Progenitor cell of endocrine pancreas (in vitro differentiated cells): ENCODE data around the gene PSMB1. TPM values are rescaled to one million over a fixed set of nuclear protein-coding genes. Genes with fewer than 3 reads are reported as not detected.
A peak's percentile ranks its signal among the peaks of the same experiment; 100 is the strongest.

ENCODE experiments used
- DNase-seq: peaks from one replicate; pipeline ENCODE4 v3.0.0; 2021; ENCODE audit warnings: low spot score; ENCODE audit not compliant: unreplicated experiment
- H3K27ac Mint-ChIP-seq: 2 replicates; pipeline ENCODE4 v1.8.0; 2021; ENCODE audit warnings: mild to moderate bottlenecking, moderate library complexity, mixed read lengths
- H3K27me3 Mint-ChIP-seq: 2 replicates; pipeline ENCODE4 v1.8.0; 2021; ENCODE audit warnings: mixed read lengths
- H3K36me3 Mint-ChIP-seq: 2 replicates; pipeline ENCODE4 v1.8.0; 2022; ENCODE audit warnings: mixed read lengths; ENCODE audit not compliant: insufficient read depth
- H3K4me1 Mint-ChIP-seq: 2 replicates; pipeline ENCODE4 v1.8.0; 2021; ENCODE audit warnings: low read depth, mixed read lengths
- H3K4me3 Mint-ChIP-seq: 2 replicates; pipeline ENCODE4 v1.8.0; 2021; ENCODE audit warnings: low read depth, mild to moderate bottlenecking, moderate library complexity, mixed read lengths
- H3K9me3 Mint-ChIP-seq: 2 replicates; pipeline ENCODE4 v1.8.0; 2021; ENCODE audit warnings: low read depth, mixed read lengths
- total RNA-seq: library from RNA; stranded (reverse); gene quantifications from 2 replicates; pipeline ENCODE4 v1.2.1, GENCODE V29; 2021
- TF ChIP-seq, protein P1 (sequence below): fragments of 200-600 bp; sonication (generic); IDR thresholded peaks from one replicate; pipeline ENCODE4 v1.5.0; 2021; ENCODE audit warnings: antibody characterized with exemption, mild to moderate bottlenecking; ENCODE audit not compliant: unreplicated experiment

The PSMB1 gene
- total RNA-seq, 1 donor from 2014 or later: 154 TPM

DNA sequence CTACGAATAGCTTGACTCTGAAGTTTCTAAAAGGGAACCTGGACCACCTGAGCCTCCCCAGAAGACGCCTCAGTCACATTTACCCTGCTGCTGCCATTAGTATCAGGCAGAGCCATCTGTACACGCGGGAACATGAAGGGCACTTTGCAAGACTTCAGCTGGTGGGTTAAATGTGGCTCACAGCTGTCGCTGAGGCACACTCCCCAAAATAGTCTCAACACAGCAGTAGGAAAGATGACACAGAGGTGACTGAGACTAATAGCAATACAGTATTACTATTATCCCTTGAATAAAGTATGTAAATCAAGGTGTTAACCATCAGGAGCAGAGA is 29.0 kb downstream of the PSMB1 start:
- Mint-ChIP-seq H3K27me3 (no peaks in the 10 kb centered on the region), H3K27ac (no peak overlapping the region), H3K36me3 (peaks cover 5% of the 10 kb centered on the region), H3K4me3 (no peak overlapping the region), H3K9me3 (peaks cover 13% of the 10 kb centered on the region), H3K4me1 (peaks cover 11% of the 10 kb centered on the region)
- no peak for DNase-seq
- TF ChIP-seq, protein P1, sequence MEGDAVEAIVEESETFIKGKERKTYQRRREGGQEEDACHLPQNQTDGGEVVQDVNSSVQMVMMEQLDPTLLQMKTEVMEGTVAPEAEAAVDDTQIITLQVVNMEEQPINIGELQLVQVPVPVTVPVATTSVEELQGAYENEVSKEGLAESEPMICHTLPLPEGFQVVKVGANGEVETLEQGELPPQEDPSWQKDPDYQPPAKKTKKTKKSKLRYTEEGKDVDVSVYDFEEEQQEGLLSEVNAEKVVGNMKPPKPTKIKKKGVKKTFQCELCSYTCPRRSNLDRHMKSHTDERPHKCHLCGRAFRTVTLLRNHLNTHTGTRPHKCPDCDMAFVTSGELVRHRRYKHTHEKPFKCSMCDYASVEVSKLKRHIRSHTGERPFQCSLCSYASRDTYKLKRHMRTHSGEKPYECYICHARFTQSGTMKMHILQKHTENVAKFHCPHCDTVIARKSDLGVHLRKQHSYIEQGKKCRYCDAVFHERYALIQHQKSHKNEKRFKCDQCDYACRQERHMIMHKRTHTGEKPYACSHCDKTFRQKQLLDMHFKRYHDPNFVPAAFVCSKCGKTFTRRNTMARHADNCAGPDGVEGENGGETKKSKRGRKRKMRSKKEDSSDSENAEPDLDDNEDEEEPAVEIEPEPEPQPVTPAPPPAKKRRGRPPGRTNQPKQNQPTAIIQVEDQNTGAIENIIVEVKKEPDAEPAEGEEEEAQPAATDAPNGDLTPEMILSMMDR: no peak

DNA sequence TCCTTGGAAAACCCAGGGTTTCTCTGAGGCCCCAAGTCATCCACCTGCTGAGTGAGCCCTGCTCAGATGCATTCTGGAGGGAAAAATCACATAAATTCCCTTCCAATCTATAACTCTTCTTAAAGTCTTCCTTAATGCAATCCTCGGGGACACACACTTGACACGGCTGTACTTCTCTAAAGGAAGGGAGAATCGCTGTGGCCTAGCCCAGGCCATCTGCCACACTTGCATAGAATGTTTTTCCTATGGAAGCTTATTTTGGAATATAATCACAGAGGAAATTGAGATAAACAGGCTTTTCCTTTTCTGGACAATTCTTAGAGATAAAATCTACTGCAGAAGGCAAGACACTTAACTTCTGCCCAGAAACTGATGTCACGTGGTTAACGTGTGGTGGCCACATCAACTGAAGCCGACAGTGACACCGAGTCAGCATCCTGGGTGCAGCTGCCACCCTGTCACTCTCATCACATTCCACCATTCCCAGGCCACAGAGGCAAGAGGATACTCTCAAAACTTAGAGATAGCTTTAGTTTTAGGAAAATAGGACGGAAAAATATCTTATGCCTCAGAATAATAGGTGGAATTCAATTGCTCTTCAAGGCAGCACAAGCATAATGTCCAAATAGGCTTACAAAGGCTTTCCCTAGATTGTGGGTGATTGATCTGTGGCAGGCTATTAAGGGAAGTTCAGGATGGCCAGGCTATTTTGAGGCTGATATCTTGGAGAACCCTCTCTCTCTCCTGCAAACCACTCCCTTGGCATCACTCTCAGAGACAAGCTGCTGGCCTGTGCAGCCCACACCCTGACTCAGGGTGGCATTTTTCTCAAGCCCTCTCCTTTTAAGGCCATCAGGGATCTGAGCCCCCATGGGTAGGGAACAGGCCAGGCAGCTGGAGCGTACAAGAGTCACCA is 29.6 kb downstream of the PSMB1 start:
- peaks cover 5% of the 10 kb centered on the region for H3K36me3 Mint-ChIP-seq
- TF ChIP-seq, protein P1: no peak

DNA sequence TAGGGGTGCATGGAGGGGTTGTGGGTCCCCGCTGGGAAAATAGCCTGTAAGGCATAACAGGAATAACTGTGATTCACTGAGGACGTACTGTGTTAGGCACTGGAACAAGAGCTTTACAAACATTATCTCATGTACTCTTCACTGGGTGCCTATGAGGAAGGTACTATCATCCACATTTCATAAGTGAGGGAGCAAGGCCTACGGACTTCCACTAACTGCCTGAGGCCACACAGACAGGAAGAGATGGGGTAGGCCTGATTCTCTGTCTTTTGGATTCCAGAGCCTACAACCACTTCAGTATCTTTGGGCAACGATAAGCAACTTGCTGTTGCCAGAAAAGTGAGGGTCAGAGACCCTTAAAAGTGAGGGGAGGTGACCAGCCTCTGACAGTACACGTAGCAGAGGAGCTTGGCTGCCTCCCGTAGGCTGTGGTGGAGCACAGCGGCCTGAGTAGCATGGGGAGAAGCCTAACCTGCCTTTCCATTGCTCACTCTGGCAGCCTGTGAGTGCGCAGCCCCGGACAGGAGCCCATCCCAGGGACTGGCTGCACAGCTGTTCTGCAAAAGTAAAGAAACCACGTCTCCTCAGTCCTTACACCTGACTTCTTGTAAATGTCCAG is 30.4 kb downstream of the PSMB1 start:
- Mint-ChIP-seq H3K4me3 (no peak overlapping the region), H3K4me1 (peaks cover 7% of the 10 kb centered on the region), H3K27me3 (no peaks in the 10 kb centered on the region), H3K27ac (no peak overlapping the region), H3K9me3 (peaks cover 13% of the 10 kb centered on the region), H3K36me3 (peaks cover 5% of the 10 kb centered on the region)
- DNase-seq: no peak
- TF ChIP-seq, protein P1: peak; percentile 47

More for the DNA sequence above, 29.6 kb downstream of the PSMB1 start:
- Mint-ChIP-seq H3K27ac (peak overlapping the region; percentile 7), H3K4me1 (peaks cover 7% of the 10 kb centered on the region), H3K9me3 (peaks cover 13% of the 10 kb centered on the region), H3K27me3 (no peaks in the 10 kb centered on the region), H3K4me3 (no peak overlapping the region)
- DNase-seq: no peak

DNA sequence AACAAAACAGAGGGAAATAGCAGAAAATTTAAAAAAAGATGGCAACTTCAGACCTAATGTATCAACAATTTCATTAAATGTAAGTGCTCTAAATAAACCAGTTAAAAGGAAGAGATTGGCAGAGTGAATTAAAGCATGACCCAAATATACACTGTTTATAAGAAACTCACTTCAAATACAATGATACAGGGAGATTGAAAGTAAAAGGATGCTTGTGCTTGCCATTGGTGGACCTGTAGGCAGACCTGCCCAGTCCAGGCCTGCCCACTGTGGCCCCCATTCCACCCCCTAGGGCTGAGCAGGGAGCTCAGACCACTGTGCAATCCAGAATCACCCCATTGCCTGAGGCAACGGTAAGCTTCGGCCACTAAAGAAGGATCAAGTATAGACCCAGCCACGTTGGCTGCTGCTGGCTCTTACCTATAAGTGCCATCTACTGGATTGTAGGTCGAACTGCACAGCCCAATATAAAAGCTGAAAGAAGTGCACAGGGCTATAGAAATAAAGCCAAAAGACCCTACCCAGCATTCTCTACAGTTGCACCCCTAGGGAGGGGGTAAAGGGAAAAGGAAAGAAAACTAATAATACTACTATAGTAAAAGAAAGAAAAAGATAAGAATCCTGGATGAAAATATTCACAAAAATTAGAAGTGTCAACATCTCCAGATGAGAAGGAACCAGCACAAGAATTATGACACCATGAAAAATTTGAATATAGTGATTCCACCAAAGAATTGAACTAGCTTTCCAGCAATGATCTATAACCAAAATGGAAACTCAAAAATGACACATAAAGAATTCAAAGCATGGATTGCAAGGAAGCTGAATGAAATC is 36.1 kb downstream of the PSMB1 start:
- Mint-ChIP-seq H3K4me1 (no peaks in the 10 kb centered on the region), H3K27ac (no peak overlapping the region), H3K36me3 (peaks cover 5% of the 10 kb centered on the region), H3K4me3 (no peak overlapping the region), H3K9me3 (peaks cover 13% of the 10 kb centered on the region), H3K27me3 (no peaks in the 10 kb centered on the region)
- TF ChIP-seq, protein P1: peak; percentile 82
- peak; percentile 25 for DNase-seq

DNA sequence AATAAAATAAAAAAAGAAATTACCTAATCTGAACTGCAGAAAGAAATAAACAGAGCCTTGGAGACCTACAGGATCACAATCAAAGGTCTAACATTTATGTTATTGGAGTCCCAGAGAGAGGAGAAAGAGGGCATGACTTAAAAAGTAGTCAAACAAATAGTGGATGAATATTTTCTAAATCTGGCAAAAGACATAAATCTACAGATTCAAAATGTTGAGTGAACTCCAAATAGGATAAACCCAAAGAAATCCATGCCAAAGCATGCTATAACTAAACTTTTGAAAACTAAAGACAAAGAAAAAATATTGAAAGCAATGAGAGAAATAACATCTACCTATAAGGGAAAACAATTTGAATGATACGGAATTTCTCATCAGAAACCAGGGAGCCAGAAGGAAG is 38.2 kb downstream of the PSMB1 start:
- H3K4me1 Mint-ChIP-seq: no peaks in the 10 kb centered on the region

More for the DNA sequence above, 38.2 kb downstream of the PSMB1 start:
- H3K36me3 Mint-ChIP-seq: peaks cover under 1% of the 10 kb centered on the region
- no peak overlapping the region for H3K27ac Mint-ChIP-seq
- H3K4me3 Mint-ChIP-seq: no peak overlapping the region
- H3K9me3 Mint-ChIP-seq: peaks cover 3% of the 10 kb centered on the region
- peaks cover 3% of the 10 kb centered on the region for H3K27me3 Mint-ChIP-seq
- TF ChIP-seq, protein P1: no peak
- DNase-seq: no peak
